Measurements from ENCODE around the gene HORMAD1.
A peak's percentile ranks its signal among the peaks of the same experiment; 100 is the strongest.

Gene HORMAD1

DNA sequence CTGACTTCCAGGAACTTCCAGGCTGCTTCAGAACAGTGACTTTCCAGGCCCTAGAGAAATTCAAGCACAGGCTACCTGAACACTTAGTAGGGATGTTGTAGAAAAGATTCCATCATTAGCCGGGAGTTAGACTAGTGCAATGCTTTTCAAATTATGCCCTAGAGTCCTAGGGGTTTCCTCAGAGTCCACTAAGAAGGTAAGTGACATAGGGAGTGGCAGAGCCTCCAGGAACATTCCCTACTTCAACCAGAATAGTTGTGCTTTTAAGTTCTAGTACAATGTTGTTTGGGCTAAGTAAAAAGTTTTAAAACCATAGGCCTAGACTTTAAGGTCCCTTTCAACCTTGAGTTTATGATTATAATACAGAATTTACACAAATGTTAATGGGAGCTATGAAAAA is 14.6 kb downstream of the HORMAD1 start (continued):
- TF ChIP-seq ZNF544 (tag by site-specific recombination; IDR thresholded peaks at IDR 0.05) (no peak), ZNF48 (tag by site-specific recombination; IDR thresholded peaks at IDR 0.05) (no peak), OSR2 (tag by site-specific recombination; IDR thresholded peaks at IDR 0.05) (no peak)

DNA sequence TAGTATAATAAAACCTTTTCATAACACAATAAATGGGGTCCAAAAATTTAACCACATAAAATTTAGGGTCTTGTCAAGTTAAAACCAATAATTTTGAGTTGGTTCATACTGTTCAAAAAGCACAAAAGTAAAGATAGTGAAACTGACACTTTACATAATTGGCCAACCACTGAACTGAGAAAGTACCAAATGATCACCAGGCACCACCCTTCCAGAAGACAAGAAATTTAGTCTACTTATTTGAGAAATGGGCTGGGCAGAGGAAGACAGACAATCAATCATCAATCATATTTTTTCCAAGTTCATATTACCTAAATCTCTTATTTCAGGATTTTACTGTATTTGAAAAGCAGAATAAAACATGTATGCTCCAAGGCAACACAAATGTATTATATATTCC is 17.3 kb downstream of the HORMAD1 start:
- H3K36me3 ChIP-seq (ENCODE audit: control insufficient read depth in 2 of 2, insufficient read depth in 1 of 2, low read length in 2 of 2), result no peaks in the 10 kb centered on the region
- TF ChIP-seq, protein P1, sequence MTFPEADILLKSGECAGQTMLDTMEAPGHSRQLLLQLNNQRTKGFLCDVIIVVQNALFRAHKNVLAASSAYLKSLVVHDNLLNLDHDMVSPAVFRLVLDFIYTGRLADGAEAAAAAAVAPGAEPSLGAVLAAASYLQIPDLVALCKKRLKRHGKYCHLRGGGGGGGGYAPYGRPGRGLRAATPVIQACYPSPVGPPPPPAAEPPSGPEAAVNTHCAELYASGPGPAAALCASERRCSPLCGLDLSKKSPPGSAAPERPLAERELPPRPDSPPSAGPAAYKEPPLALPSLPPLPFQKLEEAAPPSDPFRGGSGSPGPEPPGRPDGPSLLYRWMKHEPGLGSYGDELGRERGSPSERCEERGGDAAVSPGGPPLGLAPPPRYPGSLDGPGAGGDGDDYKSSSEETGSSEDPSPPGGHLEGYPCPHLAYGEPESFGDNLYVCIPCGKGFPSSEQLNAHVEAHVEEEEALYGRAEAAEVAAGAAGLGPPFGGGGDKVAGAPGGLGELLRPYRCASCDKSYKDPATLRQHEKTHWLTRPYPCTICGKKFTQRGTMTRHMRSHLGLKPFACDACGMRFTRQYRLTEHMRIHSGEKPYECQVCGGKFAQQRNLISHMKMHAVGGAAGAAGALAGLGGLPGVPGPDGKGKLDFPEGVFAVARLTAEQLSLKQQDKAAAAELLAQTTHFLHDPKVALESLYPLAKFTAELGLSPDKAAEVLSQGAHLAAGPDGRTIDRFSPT (tag by site-specific recombination; IDR thresholded peaks at IDR 0.05), result no peak
- TF ChIP-seq ZNF121 (tag by site-specific recombination; IDR thresholded peaks at IDR 0.05) (no peak), ZNF184 (tag by site-specific recombination; IDR thresholded peaks at IDR 0.05) (no peak), ZNF354C (tag by site-specific recombination; IDR thresholded peaks at IDR 0.05; ENCODE audit: borderline replicate concordance, low read depth) (no peak), ZNF404 (tag by site-specific recombination; IDR thresholded peaks at IDR 0.05) (no peak), ZFP41 (tag by site-specific recombination; IDR thresholded peaks at IDR 0.05; ENCODE audit: borderline replicate concordance) (no peak)
- TF ChIP-seq, protein P2, sequence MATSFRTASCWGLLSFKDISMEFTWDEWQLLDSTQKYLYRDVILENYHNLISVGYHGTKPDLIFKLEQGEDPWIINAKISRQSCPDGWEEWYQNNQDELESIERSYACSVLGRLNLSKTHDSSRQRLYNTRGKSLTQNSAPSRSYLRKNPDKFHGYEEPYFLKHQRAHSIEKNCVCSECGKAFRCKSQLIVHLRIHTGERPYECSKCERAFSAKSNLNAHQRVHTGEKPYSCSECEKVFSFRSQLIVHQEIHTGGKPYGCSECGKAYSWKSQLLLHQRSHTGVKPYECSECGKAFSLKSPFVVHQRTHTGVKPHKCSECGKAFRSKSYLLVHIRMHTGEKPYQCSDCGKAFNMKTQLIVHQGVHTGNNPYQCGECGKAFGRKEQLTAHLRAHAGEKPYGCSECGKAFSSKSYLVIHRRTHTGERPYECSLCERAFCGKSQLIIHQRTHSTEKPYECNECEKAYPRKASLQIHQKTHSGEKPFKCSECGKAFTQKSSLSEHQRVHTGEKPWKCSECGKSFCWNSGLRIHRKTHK (tag by site-specific recombination; IDR thresholded peaks at IDR 0.05), result no peak
- CTCF ChIA-PET, result interaction anchor here (1.0 kb wide), 1 partner anchor 171 kb away, joined by 6 read pairs; no protein-coding TSS in a partner anchor
- H3K4me3 ChIP-seq (ENCODE audit: low read depth, low read length), result no peak overlapping the region
- no peaks in the 10 kb centered on the region for H3K9me3 ChIP-seq (ENCODE audit: control insufficient read depth, insufficient read depth, low read depth, low read length)
- POLR2A ChIA-PET, result no interaction called here
- H3K27ac ChIP-seq (ENCODE audit: extremely low read depth, low read depth, low read length), result no peak overlapping the region
- no peaks in the 10 kb centered on the region for H3K4me1 ChIP-seq (ENCODE audit: control insufficient read depth, insufficient read depth, low read length)

DNA sequence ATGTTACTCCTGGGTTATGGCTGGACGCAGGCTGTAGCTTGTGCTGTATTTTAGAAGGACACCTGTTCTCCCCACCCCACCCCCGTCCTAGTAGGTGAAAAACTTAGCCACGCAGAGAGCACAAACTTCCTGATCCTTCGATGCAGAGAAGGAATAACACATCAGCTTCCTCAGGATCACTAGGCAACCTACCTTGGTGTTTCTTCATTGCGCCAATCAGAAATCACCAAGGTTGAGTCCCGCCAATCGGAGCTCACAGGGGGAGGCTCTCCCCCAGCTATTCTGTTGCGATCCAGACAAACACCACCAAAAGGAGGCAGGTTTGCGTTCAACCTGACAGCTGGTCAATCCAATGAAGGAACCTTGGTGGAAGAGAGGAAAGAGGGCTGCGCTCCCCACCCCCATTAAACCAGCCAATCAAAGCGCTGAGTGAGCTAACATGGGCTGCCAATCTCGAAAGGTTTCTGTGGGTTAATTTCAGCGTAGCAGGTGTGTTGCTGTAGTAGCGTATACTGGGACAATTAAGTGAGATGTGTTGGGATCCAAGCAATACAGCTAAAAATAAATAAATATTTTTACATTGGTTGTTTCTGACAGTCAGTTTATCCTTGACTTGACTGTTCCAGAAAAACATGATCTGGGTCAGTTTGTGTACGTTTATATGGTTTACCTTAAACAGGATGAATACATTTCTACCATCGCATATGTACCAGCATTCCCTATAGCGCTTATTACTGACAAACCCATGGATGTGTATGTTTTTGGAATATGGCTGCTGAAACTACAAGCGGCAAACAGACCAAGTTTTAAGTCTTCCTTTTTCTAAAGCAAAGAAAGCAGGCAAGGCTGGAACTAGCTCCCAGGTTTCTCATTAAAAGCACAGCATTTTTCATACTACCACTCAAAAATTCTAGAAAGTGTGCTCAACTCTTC is 23.4 kb downstream of the HORMAD1 start, which contains the start of gene GOLPH3L:
TSS of gene GOLPH3L (minus strand) at position 160 of the 933 bp plus-strand sequence. CDS start 2,316 bp downstream, outside the sequence.
- CTCF ChIA-PET, result interaction anchor here (0.5 to 1.3 kb wide), 9 partner anchors 10 to 225 kb away, joined by 3 to 6 read pairs (median 4); no protein-coding TSS in a partner anchor
- TF ChIP-seq ZNF426 (tag by site-specific recombination; IDR thresholded peaks at IDR 0.05) (no peak), ZNF121 (tag by site-specific recombination; IDR thresholded peaks at IDR 0.05) (no peak), ZNF558 (tag by site-specific recombination; IDR thresholded peaks at IDR 0.05) (no peak), ZNF274 (IDR thresholded peaks at IDR 0.05; ENCODE audit: low read length) (no peak), ZNF274 (tag by site-specific recombination; IDR thresholded peaks at IDR 0.05; ENCODE audit: borderline replicate concordance) (no peak), ZNF610 (tag by site-specific recombination; IDR thresholded peaks at IDR 0.05; ENCODE audit: borderline replicate concordance) (no peak), ZNF843 (tag by site-specific recombination; IDR thresholded peaks at IDR 0.05) (no peak), ZSCAN16 (tag by site-specific recombination; IDR thresholded peaks at IDR 0.05) (no peak), ZNF140 (tag by site-specific recombination; IDR thresholded peaks at IDR 0.05) (no peak), ZNF169 (tag by site-specific recombination; IDR thresholded peaks at IDR 0.05) (no peak), ZNF239 (tag by site-specific recombination; IDR thresholded peaks at IDR 0.05) (no peak), ZNF24 (tag by site-specific recombination; IDR thresholded peaks at IDR 0.05) (no peak), ZNF366 (tag by site-specific recombination; conservative IDR thresholded peaks at IDR 0.05) (peak; percentile 92), KLF10 (tag by site-specific recombination; IDR thresholded peaks at IDR 0.05) (peak; percentile 85), ZXDB (tag by site-specific recombination; IDR thresholded peaks at IDR 0.05) (0 out of 2 replicates have a peak, but pooled peaks have one; percentile 39), ZNF501 (tag by site-specific recombination; IDR thresholded peaks at IDR 0.05) (peak; percentile 56), ZNF391 (tag by site-specific recombination; IDR thresholded peaks at IDR 0.05; ENCODE audit: borderline replicate concordance, low read depth) (no peak)
- TF ChIP-seq, protein P3, sequence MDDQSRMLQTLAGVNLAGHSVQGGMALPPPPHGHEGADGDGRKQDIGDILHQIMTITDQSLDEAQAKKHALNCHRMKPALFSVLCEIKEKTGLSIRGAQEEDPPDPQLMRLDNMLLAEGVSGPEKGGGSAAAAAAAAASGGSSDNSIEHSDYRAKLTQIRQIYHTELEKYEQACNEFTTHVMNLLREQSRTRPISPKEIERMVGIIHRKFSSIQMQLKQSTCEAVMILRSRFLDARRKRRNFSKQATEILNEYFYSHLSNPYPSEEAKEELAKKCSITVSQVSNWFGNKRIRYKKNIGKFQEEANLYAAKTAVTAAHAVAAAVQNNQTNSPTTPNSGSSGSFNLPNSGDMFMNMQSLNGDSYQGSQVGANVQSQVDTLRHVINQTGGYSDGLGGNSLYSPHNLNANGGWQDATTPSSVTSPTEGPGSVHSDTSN (CRISPR knock-in tag; IDR thresholded peaks at IDR 0.05), result peak; percentile 41; the same call in 1 of the 2 replicates
- TF ChIP-seq, protein P4, sequence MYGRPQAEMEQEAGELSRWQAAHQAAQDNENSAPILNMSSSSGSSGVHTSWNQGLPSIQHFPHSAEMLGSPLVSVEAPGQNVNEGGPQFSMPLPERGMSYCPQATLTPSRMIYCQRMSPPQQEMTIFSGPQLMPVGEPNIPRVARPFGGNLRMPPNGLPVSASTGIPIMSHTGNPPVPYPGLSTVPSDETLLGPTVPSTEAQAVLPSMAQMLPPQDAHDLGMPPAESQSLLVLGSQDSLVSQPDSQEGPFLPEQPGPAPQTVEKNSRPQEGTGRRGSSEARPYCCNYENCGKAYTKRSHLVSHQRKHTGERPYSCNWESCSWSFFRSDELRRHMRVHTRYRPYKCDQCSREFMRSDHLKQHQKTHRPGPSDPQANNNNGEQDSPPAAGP (tag by site-specific recombination; IDR thresholded peaks at IDR 0.05), result no peak

More for the DNA sequence above, 23.4 kb downstream of the HORMAD1 start, which contains the start of gene GOLPH3L:
- Histone ChIP-seq H3K4me1 (ENCODE audit: control insufficient read depth, insufficient read depth, low read length) (no peaks in the 10 kb centered on the region), H3K9me3 (ENCODE audit: control insufficient read depth, insufficient read depth, low read depth, low read length) (no peaks in the 10 kb centered on the region), H3K36me3 (ENCODE audit: control insufficient read depth in 2 of 2, insufficient read depth in 1 of 2, low read length in 2 of 2) (peaks cover 17 to 26% of the 10 kb centered on the region in 2 experiments), H3K4me3 (ENCODE audit: low read depth, low read length) (peak within 1 kb of the TSS; percentile 63), H3K27ac (ENCODE audit: extremely low read depth, low read depth, low read length) (peak within 1 kb of the TSS; percentile 29; the same call in 1 of the 2 replicates)
- POLR2A ChIA-PET, result interaction anchor here (0.5 to 2.6 kb wide), 13 partner anchors 22 to 477 kb away, joined by 3 to 30 read pairs (median 3); partner anchors contain the start of genes ENSA, MCL1 and SETDB1

Data from HEK293 (cell line).